Astrocyte of the cerebellum (primary cell): Measurements from ENCODE around the gene SLC35D2.

Experiments
- DNase-seq: peaks from one replicate; pipeline ENCODE4 v3.0.0-alpha.2; 2011; ENCODE audit warnings: low read depth
- H3K4me3 ChIP-seq: 2 replicates; pipeline ENCODE4 v1.5.1; 2011; ENCODE audit warnings: mild to moderate bottlenecking, low read depth, low read length, moderate library complexity
- CTCF ChIP-seq: IDR thresholded peaks from 2 replicates; pipeline ENCODE4 v1.5.1; 2012; ENCODE audit warnings: low read length, low read depth, moderate library complexity, mild to moderate bottlenecking; ENCODE audit errors: missing control alignments
- in situ Hi-C: cut with HindIII; loops from 2 replicates; pipeline ENCODE4 v1.10.0; 2017; ENCODE audit warnings: low sequenced_read_pairs

The SLC35D2 gene

DNA sequence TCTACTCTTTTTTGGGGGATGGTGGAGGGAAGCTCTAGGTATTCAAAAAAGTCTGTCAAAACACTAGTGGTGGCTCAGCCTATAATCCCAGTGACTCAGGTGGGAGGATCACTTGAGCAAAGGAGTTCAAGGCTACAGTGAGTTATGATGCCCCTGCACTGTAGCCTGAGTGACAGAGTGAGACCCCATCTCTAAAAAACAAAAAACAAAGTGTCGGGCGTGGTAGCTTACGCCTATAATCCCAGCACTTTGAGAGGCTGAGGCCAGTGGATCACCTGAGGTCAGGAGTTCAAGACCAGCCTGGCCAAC is 15.8 kb upstream of the SLC35D2 start:
- DNase-seq, result no peak
- no peak overlapping the region for H3K4me3 ChIP-seq
- in situ Hi-C loops, result no loop called here
- TF ChIP-seq CTCF, result no peak

DNA sequence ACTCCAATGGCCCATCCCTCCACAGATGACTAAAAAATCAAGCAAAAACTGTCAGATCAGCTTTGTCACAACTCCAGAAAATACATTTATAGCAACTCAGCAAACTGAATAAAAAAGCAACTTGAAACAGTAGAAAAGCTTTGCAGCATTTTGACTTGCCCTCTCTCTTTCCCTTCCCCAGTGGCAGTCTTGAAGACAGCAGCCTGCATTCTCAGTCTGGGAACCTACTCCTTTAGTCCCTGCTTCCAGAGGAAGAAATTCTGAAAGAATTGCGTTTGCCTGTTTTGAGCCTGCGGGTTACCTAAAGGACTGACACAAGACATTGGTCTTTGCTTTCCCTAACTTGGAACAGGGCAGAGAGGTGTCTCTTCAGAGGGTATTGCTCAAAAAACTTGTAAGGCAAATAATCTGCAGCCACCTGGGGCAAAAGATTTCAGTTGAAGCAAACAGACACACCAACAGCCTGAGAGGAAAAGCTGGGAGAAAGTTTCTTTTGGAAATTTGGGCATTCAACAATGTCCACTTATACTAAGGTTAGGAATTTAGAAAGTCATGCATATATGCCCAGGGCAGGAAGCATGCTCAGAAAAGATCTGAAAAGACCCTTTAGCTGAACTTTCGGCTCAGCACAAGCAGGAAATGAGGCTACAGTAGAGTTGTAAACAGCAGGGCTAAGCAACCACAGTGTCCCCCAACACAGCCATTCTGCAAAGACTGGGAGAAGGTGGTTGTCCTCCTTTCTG is 15.2 kb upstream of the SLC35D2 start:
- in situ Hi-C loops, result no loop called here
- TF ChIP-seq CTCF, result peak; percentile 12
- no peak overlapping the region for H3K4me3 ChIP-seq
- DNase-seq, result no peak

DNA sequence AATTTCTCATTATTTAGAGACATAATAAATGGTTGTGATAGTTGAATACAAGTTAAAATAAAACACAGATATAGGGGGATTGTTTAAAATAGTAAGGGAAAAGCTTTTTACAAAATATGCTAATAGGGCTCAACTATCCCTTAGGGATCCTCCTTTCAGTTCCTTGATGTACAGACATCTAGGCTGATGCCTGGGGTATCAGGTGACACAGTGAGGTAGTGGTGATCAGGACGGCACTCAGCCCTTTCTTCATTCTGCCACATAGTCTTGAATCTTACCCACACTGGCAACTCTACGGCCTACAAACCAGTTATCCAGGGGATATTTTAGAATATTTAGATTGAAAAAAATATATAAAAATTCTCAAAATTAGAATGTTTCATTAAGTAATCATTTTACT is 12.5 kb upstream of the SLC35D2 start:
- H3K4me3 ChIP-seq, result no peak overlapping the region
- in situ Hi-C loops, result no loop called here
- no peak for TF ChIP-seq CTCF
- DNase-seq, result no peak

- no peak for TF ChIP-seq CTCF
- H3K4me3 ChIP-seq, result no peak overlapping the region
- in situ Hi-C loops, result no loop called here
- DNase-seq, result no peak
Measured at GRCh38 chr9:96394832-96395496, 11.5 kb upstream of the SLC35D2 start.

DNA sequence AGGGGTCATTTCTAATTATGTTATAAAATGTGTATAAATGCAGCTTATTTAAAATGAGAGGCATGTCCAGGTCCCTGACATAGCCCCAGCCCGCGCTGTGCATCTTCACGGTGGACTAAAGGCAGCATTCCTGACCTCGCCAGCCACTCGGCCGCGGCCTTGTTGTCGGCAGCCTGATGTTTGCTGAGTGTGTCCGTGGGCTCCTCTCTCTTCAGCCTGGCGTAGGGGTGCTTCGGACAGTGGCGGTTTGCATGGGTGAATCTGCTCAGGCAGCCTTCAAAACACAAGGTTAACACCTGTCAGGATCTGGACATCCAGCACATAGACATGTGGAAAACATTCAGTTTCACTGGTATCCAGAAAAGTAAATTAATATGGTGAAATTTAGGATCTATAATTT is 8.8 kb upstream of the SLC35D2 start:
- no peak overlapping the region for H3K4me3 ChIP-seq
- TF ChIP-seq CTCF, result no peak
- in situ Hi-C loops, result no loop called here
- no peak for DNase-seq

DNA sequence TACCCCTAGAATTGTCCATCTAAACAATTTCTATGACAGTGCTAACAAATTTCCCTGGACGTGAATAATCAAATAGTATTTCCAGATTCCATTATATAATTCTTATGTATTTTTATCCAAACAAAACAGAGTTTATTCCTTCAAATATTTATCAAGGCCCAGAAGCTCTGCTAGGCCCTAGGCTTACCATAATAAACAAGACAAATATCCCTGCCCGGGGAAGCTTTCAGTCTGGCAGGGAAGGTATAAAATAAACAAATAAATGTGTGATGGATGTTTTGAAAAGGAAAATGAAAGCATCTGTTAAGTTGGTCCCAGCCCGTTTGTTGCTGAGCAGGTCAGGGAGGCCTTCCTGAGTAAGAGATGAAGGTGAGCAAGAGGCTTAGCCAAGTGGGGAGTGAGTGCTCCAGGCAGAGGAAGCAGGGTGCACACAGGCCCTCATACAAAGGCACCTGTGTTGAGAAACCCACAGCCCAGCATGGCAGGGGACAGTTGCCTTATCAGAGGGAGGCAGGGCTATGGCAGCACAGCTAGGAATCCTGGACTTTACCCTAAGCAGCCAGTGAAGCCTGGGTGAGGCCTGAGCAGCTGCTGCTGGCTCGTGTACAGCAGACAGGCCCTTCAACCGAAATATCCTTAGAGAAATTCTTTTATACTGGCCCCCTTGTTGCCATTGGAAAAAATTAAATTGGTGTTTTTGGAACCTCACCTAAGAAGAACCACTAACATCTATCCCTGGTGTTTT is 7.7 kb upstream of the SLC35D2 start:
- no peak for TF ChIP-seq CTCF
- no peak for DNase-seq
- H3K4me3 ChIP-seq, result no peak overlapping the region
- in situ Hi-C loops, result no loop called here
